CD4-positive, alpha-beta T cell treated with Interleukin-17A for 1 hour (primary cell): ENCODE measurements around the gene GPC3.
A peak's percentile ranks its signal among the peaks of the same experiment; 100 is the strongest.

Source experiments
- DNase-seq: peaks from one replicate; pipeline ENCODE4 v3.0.0-alpha.2; 2020

GPC3 gene

DNA sequence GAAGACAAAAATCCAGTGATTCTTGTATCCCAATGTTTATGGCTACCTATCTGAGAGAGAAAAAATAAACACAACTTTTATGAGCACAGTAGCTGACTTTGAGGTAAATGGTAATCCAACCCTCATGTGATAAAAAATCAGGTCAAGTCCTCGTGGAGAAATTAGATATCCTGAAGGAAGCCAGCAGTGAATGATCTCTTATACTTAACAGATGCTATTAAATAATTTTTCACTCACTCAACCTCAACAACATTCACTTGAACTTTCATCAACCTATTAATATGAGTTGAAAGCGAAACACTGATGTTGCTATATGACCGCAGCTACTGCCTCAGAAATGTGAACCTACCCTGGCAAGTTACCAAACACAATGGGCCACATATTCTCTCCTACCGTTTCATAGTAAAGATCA, 105.4 kb downstream of the GPC3 start:
- DNase-seq = no peak

DNA sequence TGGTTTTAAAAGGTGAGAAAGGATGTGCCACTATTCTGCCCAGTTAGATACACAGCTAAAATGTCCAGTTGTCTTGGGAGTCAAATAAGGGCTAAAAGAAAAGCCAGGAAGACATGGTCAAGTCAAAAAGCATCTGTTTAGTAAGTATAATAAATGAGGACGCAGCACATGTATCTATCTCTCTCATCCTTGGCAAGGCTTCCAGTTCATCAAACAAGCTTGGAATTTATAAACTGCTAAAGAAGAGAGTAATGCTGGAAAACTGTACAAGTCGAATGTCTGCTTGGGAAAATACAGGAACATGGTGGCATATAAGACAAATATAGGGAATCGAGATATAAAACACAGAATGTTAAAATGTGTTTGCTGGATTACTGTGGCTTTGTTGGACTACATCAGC, 106.7 kb downstream of the GPC3 start:
- DNase-seq = no peak

DNA sequence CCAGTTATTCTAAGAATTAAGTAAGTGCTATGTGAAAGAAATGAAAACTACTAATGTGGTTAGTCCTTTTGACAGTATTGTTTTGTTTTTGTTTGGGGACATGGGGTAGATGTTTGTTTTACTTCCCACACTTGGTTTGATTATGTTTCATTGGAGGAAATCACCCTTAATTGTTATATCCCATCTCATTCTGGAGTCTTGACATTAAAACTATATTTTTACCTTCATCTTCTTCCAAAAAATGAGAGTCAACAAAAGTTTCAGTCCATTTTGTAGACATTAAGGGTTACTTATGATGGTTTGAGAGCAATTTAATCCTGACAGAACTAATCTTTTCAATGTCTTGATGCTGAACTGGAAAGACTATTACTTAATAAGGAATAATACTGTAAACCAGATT, 108.7 kb downstream of the GPC3 start:
- no peak for DNase-seq

DNA sequence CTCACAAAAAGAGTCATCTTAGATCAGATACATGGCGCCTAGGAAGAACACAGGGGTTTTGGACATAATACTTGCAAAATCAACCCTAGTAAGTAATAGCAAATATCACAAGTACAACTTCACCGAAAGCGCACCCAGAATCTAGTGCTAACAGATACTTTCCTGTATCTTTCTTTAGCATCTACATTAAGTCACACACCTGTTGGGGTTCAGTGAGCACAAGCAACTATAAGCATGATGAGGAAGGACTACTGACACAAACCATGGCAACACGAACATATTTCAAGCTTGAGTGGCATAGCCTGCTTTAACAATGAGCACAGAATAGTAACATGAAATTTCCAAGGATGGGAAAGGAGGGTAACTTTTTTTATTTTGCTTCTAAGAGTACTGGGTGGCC, 116.1 kb downstream of the GPC3 start:
- DNase-seq = no peak

DNA sequence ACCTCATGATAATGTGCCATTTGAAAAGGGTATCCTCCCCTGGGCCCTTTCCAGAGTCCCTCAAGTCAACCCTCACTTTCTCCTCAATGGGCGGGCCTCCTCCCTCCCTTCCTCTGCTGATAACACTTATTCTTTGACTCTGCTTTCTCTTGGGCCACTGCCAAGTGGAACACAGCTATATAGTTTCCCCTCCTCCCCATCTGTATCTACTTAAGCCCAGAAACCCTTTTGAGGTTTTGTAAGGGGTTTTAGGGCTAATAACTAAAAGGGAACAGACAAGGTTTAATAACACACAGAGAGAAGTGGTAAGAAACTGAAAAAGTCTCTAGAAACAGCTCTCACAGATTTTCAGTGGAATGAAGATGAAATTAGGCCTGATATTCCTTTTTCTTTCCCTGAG, 116.7 kb downstream of the GPC3 start:
- no peak for DNase-seq

DNA sequence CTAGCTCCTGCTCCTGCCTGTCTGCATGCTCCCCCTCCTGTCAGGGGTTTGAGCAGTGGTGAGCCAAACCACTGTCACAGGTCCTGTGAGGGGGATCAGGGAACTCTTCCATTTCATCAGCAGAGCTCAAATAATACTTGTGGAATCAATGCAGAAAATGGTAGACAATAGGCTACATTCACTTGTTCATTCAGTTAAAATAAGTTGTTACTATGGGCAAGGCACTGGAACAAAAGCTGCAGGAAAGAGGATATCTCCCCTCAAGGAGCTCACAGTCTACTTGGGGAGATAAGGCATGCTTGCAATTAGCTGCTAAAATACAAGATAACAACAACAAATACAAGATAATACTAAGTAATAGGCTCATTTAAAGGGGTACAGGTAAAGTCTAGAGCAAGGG, 117.1 kb downstream of the GPC3 start:
- DNase-seq = no peak

DNA sequence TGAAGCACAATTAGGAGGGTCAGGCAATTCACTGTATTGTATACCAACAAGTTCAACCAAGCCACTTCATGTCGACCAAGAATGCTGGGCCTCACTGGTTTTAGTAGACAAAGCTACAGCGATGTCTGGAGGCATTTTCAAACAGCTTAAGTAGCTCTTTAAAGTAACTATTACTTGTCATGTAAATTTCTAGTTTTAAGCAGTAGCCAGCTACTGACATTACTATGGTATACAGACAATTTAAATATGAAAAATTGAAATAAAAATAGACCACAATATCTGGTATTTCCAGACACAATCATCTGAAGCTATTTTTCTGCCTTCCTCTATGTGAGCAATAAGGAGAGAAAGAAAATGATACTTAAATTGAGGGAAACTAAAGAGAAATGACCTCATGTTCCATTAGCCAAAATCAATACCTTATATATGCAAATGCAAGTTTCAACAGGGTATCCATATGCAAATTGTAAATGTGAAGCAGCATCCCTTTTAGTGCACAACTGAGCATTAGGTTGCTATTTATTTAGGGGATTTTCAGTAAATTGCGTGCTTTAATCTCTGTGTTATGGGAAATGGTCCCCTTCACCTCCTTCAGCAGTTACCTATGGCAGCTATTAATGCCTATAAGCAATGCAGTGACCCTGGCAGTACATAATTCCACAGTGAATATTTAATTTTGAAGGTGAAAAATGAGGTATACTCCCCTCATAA, 119.5 kb downstream of the GPC3 start:
- DNase-seq = no peak

DNA sequence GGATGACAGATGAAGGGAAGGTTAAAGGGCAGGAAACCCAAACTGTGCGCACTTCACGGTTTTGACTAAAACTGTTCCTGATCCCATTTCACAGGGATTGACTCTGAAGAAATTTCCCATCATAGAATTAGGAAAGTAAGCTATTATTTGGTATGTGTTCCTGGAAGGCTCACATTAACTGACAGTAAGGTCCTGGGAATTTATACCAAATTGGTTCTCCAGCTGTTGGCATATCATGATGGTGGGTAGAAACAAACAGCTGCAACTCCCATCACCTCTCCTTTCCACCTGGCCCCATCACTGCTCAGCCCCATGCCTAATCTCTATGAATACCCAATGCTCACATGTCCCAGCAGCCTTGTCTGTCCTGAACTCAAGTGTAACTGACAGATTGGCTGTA, 121.2 kb downstream of the GPC3 start:
- DNase-seq = no peak

DNA sequence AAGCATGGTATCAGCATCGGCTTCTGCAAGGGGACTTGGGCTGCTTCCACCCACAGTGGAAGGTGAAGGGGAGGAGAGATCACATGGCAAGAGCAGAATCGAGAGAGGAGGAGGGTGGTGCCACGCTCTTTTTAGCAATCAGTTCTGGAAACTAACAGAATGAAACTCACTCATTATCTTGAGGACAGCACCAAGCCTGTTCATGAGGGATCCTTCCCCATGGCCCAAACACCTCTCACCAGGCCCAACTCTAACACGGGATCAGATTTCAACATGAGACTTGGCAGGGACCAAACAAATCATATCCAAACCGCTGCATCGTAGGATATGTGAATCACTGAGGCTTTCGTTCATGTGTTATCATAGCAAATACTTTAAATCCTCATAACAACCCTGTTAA, 125.5 kb downstream of the GPC3 start:
- no peak for DNase-seq

DNA sequence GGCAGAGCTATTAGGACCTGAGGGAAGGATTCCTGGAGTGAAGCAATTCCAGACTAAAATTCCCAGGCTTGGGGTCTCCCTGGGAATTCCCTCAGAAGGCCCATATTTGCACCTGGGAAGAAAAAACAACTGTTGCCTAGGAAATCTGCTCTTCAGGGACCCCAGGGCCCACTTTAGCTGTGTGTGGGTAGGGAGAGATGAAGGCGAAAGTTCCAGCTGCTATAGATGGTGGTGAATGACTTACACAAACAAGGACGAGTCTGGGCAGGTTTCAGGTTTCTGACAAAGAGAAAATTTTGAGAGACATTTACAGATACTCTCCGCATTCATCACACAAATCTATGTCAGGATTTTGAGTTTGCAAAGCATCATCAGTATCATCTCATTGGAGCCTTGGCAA, 126.1 kb downstream of the GPC3 start:
- no peak for DNase-seq

DNA sequence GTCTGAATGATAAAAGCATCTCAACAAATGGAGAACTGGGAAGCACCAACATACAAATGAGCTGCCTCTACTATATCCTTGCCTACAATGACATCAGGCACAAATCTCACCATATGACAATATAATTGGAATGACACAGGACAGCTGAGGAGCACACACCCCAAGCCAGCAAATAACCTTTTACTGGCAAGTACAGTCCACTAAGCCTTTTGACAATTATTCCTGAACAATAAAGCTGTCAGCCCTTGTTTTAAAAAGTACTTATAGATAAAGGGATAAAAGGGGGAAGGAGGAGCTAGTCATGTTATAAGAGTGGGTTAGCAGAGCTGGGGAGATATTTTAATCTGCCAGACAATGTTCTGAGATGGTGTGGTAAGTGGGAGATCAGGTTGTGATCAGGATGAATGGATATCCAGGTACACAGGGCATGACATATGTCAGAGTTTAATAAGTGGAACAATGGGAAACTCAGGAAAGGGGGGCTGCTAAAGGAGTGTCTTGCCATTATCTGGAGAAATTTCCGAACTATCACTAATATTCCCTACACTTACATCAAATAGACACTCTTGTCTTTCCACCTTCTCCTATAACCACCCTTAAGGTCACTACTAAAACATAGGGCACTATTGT, 127.6 kb downstream of the GPC3 start:
- no peak for DNase-seq

DNA sequence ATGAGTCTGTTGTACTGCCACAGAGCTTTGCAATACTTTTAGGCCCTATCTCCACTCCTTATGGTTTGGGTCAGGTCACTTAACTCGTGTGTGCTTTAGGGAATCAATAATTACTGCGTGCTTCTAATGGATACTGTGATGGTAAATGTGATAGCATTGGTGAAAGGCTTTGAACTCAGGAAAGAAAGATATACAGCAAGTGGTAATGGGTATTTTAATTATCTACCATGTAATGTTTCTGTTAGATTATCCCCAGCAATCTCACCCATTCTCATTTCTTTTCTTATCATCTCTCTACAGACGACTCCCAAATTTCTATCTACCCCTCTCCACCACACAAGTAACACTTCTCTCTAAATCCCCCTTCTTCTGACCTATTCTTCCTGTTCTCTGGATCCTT, 128.6 kb downstream of the GPC3 start:
- no peak for DNase-seq

DNA sequence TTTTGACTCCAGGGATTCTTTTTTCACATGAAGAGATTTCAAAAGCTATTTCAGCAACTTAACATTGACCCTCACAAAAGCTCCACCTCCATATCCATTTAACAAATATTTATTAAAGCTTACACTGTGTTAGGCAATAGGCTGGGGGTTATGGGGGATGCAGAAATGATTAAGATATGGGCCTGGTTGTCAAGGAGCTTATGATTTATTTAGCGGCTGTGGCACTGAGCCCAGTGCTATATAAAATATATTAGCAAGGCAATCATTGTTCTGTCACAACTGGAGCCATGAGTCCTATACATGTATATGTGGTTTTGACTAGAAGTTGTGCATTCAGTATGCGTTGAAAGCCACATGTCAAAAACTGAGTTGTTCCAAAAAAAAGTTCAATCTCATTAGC, 131.1 kb downstream of the GPC3 start:
- DNase-seq = no peak

DNA sequence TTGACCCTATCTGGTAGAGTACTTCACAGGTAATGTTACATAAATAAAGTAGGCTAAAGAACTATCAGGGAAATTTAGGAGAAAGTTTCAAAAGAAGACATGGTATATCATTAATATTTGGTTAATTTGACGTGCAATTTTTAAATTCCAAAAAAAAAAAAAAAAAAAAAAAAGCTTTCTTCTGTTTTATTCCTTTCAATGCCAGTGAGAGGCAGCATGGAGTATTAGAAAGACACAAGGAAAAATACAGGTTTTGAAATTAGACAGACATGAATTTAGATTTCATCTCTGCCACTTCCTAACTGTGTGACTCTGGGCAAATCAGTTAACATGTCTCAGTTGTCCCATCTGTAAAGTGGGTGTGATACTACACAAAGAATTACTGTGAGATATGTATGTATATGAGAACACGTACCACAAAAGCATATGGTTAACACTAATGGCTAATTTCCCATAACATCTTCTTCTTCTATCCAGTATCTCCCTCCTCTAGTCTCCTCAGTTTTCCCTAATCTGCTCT, 132.5 kb downstream of the GPC3 start:
- no peak for DNase-seq

DNA sequence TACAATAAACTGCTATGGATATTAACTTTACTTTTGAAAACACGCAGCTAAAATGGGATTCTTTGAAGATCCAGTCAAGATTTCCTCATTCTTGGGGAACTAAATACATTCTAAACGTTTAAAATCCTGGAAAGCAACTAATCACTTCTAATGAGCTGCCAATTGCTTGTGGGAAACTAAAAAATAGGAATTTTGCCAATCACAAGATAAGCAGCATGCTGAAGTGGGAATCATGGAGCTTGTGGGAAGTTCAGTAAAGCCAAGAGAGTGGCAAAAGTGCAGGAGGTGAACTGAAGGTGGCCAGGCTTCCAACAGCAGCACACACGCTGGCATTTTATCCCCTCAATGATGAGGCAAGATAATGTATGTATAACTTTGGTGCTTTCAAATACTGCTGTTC, 133.0 kb downstream of the GPC3 start:
- DNase-seq = no peak

DNA sequence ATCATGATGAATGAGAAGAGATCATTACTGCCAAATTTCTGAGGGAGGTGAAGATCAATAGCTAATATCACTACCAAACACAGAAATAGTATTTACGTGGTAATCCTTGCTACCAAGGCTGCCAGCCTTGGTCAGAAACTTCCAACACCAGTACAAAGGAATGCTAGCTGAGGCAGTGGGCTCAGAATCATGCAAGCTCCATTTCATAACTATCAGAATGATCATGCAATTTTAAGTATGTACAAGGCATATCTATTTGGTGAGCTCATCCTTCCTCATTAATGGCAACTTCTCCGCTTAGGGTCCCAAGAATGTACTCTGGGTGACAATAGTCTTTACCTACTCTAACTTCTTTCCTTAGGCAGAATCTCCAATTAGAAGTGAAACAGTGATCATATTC, 135.0 kb downstream of the GPC3 start:
- DNase-seq = no peak

DNA sequence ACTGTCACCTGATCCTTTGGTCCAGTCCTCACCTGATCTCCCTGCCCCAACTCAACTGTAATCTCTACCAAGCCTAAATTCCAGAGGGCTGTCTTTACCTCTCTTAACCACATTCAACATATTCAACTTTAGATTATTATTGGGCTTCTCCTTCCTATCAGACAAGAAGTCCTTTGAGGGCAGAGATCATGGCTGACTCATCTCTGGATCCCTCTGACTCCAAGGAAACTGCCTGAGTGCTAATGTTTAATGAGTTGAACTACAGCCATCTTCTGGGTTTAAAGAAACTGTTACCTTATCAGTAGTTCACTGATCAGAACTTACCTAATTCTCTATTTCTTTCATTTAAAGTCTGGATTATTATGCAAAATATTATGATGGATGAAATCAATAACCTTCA, 135.7 kb downstream of the GPC3 start:
- DNase-seq = no peak

DNA sequence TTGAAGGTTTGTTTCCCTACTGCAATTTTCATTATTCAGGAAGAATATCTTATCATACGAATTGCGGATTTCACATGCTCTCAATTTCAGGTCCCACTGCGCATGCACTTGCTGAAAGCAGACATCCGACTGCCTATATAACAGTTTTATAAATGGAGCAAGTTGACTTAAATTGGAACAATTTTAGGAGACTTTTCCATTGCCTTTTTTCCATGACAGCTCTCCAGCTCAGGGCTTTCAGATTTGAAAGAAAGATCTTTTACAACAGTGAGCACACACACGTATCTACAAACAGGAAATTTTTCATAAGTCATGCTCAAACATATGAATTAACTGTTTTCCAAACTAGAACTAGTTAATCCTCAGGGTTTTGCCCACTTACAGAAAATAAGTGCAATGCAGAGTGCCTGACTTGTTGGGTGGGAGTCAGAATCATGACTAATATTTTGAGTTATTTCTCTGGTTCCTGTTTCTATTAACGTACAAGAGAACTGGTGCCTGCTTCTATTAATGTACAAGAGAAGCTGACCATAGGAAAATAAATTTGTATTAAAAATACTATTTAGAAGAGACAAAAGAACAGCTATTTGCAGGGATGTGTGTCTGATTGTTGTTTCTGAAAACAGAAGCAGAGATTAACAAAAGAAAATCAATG, 137.9 kb downstream of the GPC3 start:
- no peak for DNase-seq

DNA sequence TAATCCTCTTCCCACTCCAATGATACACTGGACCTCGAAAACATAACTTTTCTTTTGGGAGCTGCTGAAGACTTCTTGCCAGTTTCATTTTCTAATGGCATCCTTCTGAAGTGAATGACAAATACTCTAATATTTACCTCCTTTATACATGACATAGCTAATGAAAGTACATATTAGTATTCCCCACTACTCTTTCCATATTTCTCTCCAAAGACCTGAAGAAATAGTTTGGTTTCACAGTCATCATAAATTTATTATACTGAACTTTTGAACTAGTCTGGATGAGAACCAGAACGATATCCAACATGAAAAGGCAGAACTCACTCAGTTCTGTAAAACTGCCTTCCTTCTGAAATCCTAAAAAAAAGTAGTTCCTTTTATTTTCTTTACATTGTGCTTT, 139.1 kb downstream of the GPC3 start:
- no peak for DNase-seq

DNA sequence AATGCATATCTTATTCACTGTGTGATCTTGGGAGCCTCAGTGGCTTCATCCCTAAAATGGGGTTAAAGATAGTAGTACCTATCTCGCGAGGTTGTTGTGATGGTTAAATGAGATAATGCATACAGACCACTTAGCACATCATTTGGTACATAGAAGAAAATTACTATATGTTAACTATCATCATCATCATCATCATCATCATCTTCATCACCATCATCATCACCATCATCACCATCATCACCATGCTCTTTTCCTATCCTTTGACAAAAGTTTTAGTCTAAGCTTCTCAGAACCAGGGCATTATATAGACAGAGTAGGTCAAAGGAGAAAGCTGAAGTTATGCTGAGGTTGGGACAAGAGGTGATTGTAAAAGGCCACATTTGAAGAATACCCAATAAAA, 145.0 kb downstream of the GPC3 start:
- DNase-seq = no peak

DNA sequence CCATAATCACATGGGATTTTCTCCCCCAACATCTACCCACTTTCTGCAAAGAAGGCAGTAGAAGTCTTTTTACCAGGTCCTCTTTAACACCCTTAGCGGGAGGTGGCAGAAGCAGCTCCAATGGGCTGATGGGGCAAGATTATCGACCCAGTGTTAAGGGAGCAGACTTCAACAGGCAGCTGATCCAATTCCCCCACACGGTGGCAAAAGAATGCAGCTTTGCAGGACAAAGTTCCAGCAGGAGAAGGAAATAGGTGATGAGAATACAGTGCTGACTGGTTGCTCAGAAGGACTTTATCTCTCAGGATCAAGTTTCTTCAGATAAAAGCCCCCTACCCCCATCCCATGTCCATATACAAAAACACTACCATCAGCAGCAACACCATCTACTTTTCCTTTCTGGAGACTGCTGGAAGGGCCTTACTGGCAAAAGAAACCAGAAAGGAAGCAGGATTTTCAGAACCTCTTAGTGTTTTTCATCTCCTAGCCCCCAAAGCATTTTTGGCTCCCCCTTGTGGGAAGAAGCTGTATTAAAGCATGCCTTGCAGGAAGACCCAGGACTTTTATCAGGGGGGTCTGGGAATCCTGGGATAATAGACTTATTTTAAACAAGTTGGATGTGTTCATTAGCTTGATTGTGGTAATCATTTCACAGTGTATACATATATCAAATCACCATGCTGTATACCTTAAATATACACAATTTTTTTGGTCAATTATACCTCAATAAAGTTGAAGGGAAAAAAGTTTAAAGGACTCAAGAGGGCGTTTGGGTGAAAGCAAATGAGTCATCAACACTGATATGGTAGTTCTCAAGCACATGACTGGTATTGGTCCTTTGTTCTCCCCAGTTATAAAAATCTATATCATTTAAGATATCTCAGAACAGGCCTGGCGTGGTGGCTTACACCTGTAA, 146.4 kb downstream of the GPC3 start:
- peak; percentile 6 for DNase-seq

DNA sequence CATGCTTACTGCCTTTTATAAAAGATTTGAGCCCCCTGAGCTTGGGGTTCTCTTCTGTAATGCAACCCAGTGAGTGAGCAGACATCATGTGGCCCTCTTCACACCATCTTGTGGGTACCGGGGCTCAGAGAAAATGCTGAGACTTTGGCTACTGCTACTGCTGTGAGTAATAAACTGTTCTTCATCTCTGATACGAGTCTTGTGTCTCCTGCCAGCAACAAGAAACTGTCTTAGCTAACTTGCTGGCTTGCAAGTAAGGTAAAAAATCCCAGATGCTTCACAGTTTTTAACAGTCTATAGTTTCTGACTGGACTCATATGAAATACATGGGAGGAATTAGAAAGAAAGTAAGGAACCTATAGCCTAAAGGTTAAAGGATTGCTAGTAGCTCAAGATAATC, 148.3 kb downstream of the GPC3 start:
- no peak for DNase-seq

DNA sequence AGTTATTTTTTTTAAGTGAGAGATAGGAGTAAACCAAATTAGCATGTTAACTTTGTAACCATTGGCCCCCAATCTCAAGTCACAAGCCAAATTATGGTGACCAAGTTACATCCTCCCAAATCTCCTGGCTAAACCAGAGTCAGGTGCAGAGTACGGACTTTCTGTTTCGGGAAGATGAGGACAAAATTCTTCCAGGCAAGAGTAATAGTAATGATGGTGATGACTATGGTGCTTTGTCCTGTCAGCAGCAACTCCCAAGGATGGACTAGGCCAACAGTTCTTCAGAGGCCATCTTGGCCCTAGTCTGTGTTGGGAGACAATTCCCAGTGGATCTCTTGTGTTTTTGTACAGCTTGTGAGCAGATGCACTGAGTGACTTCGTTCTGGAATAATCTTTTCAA, 148.8 kb downstream of the GPC3 start:
- DNase-seq = no peak
